Activated CD4-positive, alpha-beta T cell treated with anti-CD3 and anti-CD28 coated beads, Interleukin-2, amount 50 U/mL, for 48 hours (primary cell): ENCODE results near the gene ROBO3.

Experiments
- DNase-seq, 2 experiments: peaks; one replicate each; pipeline ENCODE4 v3.0.0-alpha.2; 2020

ROBO3 gene

DNA sequence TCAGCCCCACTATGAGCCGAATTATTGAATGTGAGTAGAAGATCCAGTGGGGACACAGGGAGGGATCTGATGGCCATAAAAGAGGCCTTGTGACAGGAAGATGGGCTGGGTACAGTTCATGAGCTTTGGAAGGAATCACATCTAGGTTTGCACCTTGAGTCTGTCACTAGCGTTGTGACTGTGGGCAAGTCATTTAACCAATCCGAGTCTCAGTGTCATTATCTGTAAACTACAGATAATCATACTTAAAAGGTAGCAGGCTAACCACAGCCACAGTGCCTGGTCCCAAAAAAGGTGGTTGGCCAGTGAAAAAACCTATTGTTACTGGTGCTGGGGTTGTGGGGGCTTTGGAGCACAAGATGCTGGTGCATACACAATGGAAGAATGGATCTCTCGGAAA, 57.6 kb downstream of the ROBO3 start:
- no peak for DNase-seq

GRCh38 chr11:124923296-124923695, 58.1 kb downstream of the ROBO3 start:
- no peak for DNase-seq

DNA sequence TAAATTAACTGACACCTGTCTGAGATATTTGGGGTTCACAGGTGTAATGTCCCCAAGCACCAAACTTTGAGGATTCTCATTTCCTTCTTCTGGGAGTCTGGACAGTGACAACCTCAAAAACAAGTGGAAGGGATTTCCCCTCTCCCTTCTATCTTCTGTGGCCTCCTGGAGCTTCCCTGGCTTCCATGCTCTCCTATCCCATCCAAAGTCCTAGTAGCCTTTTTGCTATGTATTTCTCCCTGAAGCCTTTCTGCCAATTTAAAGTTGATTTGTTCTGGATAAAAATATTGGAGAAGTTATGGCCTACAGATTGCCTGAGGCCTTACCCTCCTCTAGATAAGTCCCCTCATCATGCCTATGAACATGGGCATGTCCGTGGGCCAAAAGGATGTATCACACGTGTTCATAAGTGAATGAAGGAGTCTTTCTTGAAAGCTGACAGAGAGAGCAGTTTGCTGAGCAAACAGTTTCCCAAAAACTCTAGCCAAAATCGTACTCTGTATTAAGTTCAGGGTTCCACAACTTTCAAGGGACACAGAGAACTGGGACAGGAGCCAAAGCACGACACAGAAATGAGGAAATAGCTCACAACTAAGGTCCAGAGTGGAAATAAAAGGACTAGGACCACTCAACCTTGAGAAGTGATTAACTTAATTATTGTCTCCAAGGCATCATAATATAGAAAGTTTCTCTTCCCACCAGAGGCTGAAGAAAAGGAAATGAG, 63.9 kb downstream of the ROBO3 start:
- DNase-seq: no peak

DNA sequence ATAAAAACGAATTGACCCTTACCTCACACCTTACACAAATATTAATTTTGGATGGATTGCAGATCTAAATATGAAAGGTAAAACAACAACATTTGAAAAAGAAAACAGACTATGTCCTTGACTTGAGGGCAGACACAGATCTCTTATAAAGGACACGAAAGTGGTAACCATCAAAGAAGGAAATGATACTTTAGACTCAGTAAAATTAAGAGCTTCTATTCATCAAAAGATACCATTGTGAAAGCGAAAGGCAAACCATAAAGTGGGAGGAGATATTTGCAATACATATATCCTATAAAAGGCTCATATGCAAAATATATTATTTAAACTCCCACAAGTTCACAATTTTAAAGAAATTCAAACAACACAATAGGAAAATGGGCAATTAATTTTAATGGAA, 65.6 kb downstream of the ROBO3 start:
- no peak for DNase-seq
